Measurements from ENCODE around the gene IER2.

IER2 gene, protein sequence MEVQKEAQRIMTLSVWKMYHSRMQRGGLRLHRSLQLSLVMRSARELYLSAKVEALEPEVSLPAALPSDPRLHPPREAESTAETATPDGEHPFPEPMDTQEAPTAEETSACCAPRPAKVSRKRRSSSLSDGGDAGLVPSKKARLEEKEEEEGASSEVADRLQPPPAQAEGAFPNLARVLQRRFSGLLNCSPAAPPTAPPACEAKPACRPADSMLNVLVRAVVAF

DNA sequence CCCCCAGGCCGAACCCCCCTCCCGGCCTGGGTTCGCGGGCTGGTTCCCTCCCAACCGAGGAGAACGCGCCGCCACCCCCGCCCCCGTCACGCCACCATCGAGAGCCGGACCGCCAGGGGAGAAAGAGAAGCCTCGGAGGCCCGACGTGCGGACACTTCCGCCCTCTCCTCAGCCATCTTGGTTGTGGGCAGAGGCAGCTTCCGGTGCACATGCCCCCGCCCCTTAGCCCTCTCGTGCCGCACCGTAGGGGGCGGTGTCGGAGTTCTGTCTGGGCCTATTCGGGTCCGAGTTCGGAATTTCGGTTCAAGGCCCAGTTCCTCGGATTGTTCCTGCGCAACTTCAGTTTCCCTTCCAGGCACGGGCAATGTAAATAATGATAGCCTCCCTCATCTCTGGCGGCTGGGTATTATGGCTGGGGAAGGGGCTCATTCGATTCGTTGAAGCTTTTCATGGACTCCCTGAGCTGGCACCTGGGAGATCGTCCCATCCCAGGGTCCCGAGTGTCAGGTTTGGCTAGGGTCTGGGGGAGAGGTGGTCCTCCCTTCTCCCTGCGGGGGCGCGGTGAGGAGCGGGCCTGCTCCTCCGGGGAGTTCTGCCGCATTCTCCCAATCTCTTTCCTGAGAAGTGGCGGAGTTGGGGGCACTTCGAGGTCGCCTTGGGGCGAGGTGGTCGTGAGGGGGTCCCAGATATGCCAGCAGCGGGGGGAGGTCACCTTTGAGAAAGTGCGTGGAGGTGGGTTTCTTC, at the start of gene IER2, which contains the start of gene STX10:
TSS of gene IER2 (plus strand) at position 225 of the 744 bp plus-strand sequence. CDS start 2,776 bp downstream, outside the sequence.
TSS of gene STX10 (minus strand) at position 189 of the 744 bp plus-strand sequence. CDS start 202 bp downstream, outside the sequence.
- peak; percentile 53 for DNase-seq

DNA sequence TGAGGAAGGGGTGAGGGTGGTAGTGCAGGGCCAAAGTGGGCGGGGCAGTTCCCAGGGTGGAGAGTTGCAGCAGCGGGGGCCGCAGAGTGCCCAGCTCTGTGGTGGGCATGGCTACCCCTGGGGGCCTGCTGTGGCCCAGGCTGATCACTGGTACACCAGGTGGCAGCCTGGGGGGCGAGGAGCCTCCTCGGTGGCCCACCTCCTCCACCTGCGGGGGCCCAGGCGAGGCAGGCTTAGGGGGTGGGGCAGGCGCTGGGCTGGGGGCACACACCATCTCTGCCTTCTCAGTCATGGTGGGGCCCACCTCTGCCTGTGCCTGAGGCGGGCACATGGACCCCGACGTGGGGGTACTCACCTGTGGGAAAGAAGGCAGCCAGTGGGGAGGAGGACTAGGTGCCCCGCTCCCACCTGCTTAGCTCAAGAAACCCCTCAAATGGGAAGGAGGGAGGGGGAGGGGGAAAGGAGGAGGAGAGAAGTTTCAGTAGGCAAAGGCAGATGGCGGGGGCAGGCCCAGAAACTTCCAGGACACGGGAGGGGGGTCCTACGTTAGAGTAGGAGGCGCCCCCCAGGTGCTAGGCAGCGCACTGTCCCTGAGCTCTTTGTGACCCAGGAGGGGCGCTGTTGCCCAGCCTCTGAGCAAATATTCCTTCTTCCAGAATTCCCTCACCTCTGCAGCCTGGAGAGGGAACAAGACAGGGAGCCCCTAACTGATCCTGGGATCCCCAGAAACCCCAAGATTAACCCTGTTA, 49.2 kb upstream of the IER2 start:
- no peak for DNase-seq

DNA sequence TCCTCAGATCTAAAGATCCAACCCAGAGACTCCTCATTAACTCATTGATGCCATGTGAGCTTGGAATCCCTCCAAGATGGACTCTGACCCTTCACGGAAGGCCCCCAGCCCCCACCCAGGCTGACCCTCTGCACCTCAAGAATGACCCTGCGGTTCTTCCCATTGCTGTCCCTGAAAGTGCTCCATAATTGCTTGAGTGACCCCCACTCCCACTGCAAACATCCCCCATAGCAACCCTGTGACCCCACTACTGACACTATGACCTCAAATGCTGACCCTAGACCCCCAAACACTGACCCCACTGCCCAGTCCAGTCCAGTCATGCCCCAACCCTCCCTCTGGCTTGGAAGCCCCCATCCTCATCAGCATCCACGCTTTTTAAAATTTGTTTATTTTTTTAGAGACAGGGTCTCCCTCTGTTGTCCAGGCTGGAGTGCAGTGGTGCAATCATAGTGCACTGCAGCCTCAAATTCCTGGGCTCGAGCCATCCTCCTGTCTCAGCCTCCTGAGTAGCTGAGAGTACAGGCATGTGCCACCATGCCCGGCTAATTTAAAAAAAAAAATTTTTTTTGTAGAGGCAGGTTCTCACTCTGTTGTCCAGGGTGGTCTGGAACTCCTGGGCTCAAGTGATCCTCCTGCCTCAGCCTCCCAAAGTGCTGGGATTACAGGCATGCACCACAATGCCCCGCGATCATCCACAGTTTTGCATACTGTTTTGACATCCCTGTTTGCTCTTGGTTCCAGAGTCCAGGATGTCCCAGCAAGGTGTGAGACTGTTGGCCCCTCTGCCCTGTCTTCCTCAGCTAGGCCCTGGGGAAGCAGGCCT, 48.4 kb upstream of the IER2 start:
- DNase-seq, result no peak

DNA sequence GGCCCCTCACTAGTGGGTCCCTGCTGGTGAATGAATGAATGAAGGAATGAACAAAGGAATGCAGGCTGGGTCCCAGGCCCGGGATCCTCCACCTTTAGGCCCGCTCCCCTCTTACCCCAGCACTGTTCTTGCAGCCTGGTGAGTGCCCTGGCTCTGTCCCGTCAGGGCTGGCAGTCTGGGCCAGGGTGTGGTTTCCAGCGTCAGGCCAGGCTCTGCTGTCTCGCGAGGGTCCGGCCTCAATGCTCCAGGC, 47.9 kb upstream of the IER2 start:
- DNase-seq, result no peak

DNA sequence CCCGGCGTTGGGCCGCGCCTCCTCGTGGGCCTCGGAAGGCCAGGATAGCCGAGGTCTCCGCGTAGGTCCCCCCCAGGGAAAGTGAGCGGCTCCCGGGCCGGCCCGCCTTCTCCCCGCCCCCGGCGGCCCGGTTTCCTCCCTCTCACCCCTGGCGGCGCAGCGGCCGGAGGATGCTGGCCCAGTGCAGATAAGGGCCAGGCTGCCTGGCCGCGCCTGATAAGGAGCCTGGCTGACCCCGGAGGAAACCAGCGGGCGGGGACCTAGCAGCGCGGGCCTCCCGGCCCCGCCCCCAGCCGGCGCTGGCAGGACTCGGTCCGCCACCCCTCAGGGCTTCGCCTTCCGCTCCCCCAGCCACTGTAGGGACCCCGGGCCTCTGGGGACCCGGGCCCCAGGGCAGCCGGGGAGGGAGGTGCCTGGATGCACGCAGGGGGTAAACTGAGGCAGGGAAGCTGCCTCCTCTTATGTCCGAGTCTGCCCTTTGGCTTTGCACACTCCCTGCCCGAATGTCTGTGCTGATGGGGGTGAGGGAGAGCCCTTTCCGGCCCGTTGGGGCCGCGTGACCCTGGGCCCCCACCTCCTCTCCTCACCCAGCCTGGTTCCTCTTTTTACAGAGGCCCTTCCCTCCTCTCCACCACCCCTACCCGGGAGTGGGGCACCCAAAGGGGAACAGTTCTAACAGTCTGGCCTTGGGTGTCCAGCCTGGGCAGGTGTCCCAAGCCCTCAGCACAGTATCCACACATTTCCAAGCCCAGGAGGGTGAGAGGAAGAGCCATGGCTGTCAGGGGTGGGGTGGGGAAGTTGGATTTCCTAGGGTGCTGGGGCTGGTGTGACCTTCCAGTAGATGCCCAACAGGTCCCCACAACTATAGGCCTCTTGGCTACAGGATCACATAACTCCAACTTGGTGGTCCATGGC, 47.3 kb upstream of the IER2 start, which contains the start of gene LYL1:
TSS of gene LYL1 (minus strand) at position 193 of the 915 bp plus-strand sequence. CDS start 1,687 bp downstream, outside the sequence.
- DNase-seq, result no peak

DNA sequence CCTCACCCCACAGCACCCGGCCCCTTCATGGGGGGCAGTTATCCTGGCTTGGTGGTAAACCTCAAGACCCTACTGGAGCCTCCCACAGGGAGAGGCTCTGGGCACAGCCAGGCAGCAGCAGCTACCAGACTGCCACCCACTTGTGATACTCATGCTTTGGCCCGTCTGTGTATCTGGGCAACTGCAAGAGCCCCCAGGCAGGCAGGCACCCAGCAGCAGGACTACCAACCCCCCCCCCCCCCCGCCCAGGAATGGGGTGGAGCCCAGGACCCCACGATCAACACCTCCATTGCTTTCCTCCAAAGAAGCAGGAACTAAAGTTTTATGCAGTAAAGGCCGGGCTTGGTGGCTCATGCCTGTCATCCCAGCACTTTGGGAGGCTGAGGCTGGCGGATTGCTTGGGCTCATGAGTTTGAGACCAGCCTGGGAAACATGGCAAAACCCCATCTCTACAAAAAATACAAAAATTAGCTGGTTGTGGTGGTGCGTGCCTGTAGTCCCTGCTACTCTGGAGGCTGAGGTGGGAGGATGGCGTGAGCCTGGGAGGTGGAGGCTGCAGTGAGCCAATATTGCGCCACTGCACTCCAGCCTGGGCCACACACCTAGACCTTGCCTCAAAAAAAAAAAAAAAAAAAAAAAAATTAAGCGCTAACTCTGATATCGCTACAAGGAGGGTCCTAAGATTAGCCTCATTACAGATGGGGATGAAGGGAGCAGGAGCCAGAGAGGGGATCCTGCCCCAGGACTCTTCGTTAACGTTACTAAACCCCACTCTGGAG, 46.4 kb upstream of the IER2 start:
- no peak for DNase-seq

DNA sequence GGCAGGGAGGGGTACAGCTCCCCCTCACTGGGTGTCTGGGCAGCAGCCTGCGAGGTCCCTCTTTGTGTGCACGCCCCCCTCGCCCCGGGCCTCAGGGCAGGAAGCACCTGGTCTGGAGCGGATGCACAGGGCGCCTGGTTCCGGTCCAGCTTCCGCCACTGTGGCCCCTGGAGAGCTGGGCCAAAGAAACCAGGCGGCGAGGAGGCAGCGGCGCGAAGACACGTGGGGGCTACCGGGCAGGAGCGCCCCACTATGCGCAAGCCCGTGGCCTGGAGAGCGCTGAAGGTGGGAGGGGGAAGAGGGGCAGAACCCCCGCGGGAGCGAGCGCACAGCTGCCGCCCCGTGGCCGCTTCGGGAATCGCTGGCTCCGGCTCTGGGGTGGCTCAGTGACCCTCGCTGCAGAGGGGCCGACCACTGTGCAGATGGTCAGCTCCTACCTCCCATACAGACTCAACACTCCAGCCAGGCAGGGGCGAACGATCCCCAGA, 45.8 kb upstream of the IER2 start:
- DNase-seq, result no peak

DNA sequence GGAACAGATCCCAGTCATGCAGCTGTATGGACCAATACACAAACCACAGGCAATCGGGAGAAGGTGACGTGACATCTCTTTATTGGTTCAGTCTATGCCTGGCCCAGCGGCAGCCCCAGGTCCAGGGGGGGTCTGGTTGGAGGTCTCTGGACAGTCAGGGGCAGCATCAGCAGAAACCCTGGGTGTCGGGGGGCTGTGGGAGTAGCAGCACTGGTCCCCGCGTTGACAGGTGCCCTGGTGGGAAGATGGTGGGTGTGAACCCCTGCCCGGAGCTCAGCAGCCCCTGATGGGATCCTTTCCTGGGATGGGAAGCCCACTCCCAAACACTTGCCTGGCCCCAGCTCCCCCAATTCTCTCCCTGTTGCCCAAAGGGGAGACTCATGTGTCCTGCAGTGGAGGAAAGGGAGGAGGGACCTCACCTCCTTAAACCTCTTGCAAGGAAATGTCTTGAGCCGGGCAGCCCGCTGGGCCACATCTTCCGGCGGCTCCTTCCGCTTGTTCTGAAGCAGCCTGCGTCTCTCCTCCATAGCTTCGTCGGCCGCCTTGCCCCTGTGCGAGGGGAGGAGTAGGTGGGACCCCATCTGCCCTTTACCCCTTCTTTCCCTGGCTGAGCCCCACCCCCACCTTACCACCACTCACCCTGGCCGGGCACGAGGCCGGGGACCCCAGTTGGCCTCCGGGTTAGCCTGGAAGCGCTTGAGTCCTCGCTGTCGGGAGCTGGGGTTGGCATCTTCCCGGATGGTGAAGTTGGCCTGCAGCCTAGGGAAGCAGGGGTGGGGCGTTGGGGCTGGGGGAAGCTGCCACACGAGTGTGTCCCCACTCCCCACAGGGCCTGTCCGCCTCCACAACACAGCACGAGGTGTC, 45.1 kb upstream of the IER2 start:
- DNase-seq, result no peak

DNA sequence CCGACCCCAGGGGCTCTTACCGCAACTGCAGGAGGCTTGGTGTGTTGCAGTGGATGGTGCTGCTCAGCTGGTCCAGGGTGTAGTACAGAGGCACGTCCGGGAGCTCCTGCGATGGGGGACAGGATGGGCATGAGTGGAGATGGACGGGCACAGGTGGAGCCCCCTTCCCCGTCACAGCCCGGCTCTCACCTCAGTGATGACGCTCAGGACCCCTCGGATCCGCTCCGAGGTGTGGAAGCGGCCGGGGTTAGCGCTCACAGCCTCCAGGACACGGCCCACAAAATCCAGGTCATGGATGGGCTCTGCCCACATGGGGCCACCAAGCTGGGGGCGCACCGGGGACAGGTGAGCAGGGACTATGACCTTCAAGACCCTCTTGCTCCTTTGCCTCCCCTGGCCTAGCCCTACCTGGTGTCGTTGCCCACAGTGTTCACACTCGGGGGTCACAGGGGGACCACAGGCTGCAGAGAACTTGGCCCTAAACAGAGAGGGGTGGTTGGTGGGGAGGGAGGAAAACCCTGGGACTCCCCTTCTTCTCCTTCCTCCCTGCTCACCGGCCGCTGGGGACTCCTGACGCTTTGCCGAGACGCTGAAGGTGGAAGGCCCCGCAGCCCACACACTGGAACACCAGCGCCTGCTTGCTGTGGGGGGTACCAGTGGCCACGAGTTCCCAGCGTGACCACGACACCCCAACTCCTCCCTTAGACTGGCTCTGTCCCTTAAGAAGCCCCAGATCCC, 40.7 kb upstream of the IER2 start:
- DNase-seq, result no peak

DNA sequence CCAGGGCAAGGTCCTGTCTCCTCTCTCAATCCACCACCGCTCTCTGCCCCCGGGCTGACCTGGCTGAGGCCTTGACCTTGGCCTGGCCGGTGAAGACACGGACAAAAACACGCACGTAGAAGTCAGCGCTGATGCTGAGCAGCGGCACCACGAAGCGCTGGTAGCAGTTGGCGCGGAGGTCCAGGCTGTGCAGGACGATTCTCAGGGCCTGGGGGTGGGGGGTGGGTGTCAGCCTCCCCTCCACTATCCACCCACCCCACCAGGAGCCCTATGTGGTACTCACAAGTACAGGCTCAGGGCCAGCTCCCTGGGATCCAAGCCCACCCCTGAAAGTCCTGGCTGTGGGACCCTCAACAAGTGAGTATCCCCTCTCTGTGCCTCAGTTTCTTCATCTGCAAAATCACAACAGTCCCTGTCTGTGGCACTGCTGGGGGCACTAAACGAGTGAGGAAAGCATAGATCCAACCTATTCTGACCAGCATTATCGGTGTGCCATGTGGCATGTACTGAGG, 40.1 kb upstream of the IER2 start:
- no peak for DNase-seq

DNA sequence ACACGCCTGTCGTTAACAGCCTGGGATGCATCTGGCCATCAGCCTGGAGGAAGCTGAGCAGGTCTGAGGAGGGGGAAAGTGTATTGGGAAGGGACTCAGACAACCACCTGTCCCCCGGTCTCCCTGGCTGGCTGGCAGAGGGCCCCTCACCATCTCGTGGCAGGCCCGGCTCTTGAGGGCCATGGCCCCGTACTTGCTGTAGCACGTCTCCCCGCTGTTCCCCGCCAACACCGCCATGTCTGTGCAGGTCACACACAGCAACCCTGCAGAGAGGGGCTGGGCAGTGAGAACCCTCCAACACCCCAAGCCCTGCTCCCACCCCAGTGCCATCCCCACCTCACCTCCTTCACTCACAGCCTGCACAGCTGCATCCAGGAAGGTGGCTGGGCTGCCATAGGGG, 37.7 kb upstream of the IER2 start:
- no peak for DNase-seq

DNA sequence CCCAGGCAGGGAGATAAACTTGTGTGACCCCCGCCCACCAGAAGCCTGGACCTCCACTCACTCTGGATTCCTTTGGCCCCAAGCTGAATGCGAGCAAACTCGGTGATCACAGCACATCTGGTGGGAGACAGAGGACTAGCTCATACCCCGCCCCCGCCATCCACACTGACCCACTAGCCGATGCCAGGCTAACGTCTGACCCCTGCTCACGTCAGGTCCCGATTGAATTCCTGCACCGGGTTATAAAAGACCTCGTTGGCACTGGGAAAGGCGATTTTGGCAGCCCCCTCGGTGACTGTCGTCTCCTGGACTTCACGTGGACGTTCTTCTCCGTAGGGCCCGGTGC, 34.3 kb upstream of the IER2 start:
- DNase-seq, result no peak

DNA sequence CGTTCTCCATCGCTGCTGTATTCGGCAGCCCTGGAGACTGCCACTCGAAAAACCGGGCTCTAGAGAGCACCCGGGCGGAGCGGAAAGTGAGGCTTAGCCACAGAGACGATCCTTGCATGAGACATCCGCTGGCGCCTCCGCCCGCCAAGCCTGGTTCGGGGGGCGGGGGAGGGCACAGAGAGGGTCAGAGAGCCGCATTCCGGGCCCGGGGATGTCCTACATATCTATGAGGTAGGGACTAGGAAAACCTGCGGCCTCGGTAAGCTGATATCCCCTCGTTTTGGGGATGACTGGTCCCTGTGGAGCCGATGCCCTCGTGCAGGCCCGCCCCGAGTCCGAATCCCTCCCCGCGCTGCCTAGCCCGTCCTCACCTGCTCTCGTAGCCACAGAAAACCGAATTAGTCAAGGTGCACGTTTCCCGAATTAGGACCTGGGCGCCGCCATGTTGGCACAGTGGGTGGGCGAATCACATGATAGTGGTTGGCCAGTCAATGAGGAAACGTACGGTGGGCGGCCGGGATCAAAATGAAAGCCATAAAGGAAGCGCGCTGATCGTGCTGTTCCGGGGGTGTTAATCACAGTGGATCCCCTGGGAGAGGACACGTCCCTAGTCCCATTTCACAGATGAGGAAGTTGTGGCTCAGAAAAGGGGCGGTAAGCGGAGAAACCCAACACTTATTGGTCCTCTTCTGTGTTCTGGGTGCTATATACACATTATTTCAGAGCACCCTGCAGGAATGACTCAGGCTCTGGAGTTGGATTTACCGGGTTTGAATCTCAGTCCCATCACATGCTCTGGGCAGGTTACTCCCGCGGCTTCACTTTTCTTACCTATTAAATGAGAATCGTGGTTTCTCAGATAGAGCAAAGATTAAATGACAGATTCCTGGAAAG, 33.7 kb upstream of the IER2 start, which contains the start of gene TRMT1:
TSS of gene TRMT1 (minus strand) at position 459 of the 894 bp plus-strand sequence. CDS start at position 118, 341 bp downstream.
- DNase-seq, result peak; percentile 65

DNA sequence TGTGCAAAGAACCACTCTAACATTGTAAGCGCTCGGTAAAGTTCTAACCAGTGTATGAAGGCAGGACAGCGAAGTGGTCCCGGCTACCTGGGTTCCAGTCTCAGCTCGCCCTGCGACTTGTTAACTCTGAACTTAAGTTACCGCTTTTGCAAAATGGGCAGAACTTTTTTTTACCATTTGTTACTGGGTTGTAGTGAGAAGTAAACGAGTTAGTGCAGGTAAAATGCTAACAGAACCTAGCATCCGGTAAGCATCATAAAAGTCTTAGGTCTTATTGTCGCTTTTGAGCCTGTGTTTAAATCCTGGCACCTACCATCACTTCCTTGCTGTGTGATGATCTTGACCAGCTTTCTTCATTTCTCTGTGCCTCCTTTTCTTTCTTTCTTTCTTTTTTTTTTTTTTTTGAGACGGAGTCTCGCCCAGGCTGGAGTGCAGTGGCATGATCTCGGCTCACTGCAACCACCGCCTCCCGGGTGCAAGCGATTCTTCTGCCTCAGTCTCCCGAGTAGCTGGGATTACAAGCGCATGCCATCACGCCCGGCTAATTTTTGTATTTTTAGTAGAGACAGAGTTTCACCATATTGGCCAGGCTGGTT, 32.9 kb upstream of the IER2 start:
- DNase-seq, result no peak

DNA sequence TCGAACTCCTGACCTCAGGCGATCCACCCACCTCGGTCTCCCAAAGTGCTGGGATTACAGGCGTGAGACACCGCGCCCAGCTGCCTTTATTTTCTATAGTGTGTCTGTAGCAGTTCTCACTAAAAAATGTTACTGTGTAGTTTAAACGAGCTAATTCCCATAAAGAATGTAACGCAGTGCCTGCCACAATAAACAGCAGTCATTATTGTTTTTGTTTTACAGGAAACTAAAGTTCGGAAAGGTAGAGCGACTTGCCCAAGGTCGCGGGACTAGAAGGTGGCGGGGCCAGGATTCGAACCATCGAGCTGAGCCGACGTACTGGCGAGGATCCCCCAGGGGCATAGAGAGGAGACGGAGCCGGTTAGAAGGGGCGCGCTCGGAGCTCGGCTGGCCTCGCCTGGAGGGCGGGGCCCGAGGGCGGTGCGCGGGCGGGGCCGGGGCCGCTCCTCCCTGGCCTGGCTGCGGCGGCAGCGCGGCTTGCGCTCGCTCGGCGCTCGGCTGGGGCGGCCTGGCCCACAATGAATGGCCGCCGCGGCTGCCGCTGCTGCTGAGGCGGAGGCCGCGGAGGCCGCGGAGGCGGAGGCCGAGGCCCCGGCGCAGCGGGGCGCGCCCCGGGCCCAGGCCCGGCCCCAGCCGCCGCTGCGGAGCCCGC, 32.3 kb upstream of the IER2 start, which contains the start of gene NACC1:
TSS of gene NACC1 (plus strand) at position 493 of the 652 bp plus-strand sequence. CDS start 16,944 bp downstream, outside the sequence.
- peak; percentile 55 for DNase-seq

DNA sequence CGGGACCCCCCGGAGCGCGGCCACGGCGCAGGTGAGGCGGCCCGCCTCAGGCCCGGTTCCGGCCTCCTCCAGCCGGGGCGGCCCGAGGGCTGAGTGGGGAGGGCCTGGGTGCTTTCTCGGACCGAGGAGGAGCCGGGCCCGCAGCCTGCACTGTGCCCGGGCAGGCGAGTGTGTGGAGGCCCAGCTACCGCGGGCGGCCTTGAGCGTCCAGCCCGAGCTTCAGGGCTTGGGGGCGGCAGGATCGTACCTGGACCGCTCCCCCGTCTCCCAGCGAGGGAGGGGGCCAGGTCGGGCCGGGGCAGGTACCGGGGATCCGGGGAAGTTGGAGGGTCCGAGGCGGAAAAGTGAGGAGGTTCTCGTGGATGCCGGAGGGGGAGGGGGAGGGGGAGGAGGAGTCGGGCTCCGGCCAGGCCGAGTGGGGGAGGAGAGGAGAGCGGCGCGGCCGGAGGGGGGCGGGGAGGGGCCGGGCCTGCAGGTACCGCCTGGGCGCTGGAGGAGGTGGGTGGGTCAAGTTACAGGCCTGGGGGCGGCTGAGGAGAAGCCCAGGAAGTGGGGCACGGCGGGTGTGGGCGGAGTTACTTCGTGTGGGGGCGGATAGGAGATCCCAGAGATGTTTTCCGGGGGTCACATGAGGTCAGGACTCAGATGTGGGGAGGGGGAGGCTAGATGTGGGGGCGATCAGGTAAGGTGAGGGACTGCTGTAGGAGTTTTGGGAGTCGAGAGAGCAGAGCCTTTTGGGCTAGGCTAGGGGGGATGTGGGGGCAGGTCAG, 31.6 kb upstream of the IER2 start:
- peak; percentile 14 for DNase-seq
